ENCODE data around the gene ANKS6.

The ANKS6 gene

GRCh38 chr9:98807070-98807813 lies 10.9 kb upstream of the ANKS6 start, which contains the start of gene GALNT12:
Gene GALNT12, plus strand, starts transcription at chr9:98807670. Its CDS starts 29 bp downstream, at chr9:98807699.
- peaks cover 15 to 20% of the 10 kb centered on the region in 2 donors for H3K4me1 Mint-ChIP-seq
- no peaks in the 10 kb centered on the region for H3K9me3 Mint-ChIP-seq
- H3K36me3 Mint-ChIP-seq = peaks cover 0 to 3% of the 10 kb centered on the region in 2 donors
- peak within 1 kb of the TSS; percentile 56 for H3K27ac Mint-ChIP-seq
- peak within 1 kb of the TSS; percentile 88 to 89 for H3K4me3 Mint-ChIP-seq
- peak; percentile 21 for DNase-seq
- peak; percentile 76 to 78 for ATAC-seq (replicated peaks)
- peaks cover 18 to 36% of the 10 kb centered on the region in 2 donors for H3K27me3 Mint-ChIP-seq

- Mint-ChIP-seq H3K27ac (no peak overlapping the region), H3K27me3 (peaks cover 22 to 36% of the 10 kb centered on the region in 2 donors), H3K36me3 (peaks cover 0 to 3% of the 10 kb centered on the region in 2 donors), H3K9me3 (no peaks in the 10 kb centered on the region), H3K4me1 (peaks cover 15 to 20% of the 10 kb centered on the region in 2 donors), H3K4me3 (peak overlapping the region; percentile 86 to 88)
- DNase-seq (no peak), ATAC-seq (replicated peaks) (no peak)
Measured at GRCh38 chr9:98806394-98807035, 10.2 kb upstream of the ANKS6 start.

GRCh38 chr9:98805506-98806272 lies 9.3 kb upstream of the ANKS6 start:
- no peak overlapping the region for H3K4me3 Mint-ChIP-seq
- H3K4me1 Mint-ChIP-seq = peaks cover 15 to 20% of the 10 kb centered on the region in 2 donors
- no peak for DNase-seq
- H3K9me3 Mint-ChIP-seq = no peaks in the 10 kb centered on the region
- no peak for ATAC-seq (replicated peaks)
- no peak overlapping the region for H3K27ac Mint-ChIP-seq
- H3K36me3 Mint-ChIP-seq = no peaks in the 10 kb centered on the region
- peaks cover 22 to 32% of the 10 kb centered on the region in 2 donors for H3K27me3 Mint-ChIP-seq

DNA sequence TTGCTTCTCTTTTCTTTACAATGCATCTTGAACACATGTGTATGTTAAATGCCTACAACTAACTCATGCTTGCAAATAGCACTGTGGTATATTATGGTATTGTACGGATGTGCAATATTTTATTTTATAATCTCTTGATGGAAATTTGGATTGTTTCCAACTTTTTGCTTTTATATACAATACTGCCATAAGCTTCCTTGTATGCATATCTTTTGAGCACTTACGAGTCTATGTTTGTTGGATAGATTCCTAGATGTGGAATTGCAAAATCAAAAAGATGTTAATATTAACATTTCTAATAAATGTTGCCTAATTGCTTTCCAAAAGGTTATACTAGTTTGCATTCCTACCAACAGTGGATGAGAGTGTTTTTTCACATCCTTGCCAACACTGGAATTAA lies 7.7 kb upstream of the ANKS6 start:
- H3K9me3 Mint-ChIP-seq = no peaks in the 10 kb centered on the region
- H3K36me3 Mint-ChIP-seq = no peaks in the 10 kb centered on the region
- peaks cover 20 to 22% of the 10 kb centered on the region in 2 donors for H3K27me3 Mint-ChIP-seq
- H3K4me3 Mint-ChIP-seq = no peak overlapping the region
- no peak for DNase-seq
- no peak for ATAC-seq (replicated peaks)
- peaks cover 15 to 20% of the 10 kb centered on the region in 2 donors for H3K4me1 Mint-ChIP-seq
- no peak overlapping the region for H3K27ac Mint-ChIP-seq

DNA sequence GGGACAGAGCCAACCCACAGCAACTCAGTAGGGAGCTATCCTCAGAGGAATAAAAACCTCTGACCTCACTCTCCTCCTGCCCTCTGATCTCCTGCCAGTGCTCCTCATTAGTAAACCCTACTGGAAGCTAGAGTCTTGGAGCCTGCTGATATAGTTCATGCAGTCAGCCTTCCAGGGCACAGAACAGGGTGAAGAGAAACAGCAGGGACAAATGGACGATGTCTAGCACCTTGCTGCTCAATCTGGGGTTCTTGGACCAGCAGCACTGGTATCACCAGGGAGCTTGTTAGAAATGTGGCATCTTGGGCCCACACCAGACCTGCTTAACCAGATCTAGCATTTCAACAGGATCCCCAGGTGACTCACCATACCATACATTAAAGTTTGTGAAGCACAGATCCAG lies 5.6 kb upstream of the ANKS6 start:
- peaks cover 9 to 13% of the 10 kb centered on the region in 2 donors for H3K27me3 Mint-ChIP-seq

GRCh38 chr9:98801561-98801960 lies 5.2 kb upstream of the ANKS6 start:
- Mint-ChIP-seq H3K27me3 (peaks cover 9 to 13% of the 10 kb centered on the region in 2 donors), H3K36me3 (no peaks in the 10 kb centered on the region), H3K9me3 (peaks cover 0 to 5% of the 10 kb centered on the region in 2 donors), H3K4me3 (no peak overlapping the region), H3K27ac (no peak overlapping the region), H3K4me1 (peaks cover 3 to 12% of the 10 kb centered on the region in 2 donors)
- DNase-seq (no peak), ATAC-seq (replicated peaks) (no peak)

More for the DNA sequence above, 5.6 kb upstream of the ANKS6 start:
- Mint-ChIP-seq H3K27ac (no peak overlapping the region), H3K36me3 (no peaks in the 10 kb centered on the region), H3K4me3 (no peak overlapping the region), H3K9me3 (peaks cover 0 to 5% of the 10 kb centered on the region in 2 donors), H3K4me1 (peaks cover 3 to 10% of the 10 kb centered on the region in 2 donors)
- ATAC-seq (replicated peaks) (no peak), DNase-seq (no peak)

GRCh38 chr9:98798254-98798653 lies 1.9 kb upstream of the ANKS6 start:
- Mint-ChIP-seq H3K4me3 (no peak overlapping the region), H3K27me3 (peaks cover 1 to 9% of the 10 kb centered on the region in 2 donors), H3K36me3 (no peaks in the 10 kb centered on the region), H3K4me1 (peaks cover 11 to 27% of the 10 kb centered on the region in 2 donors), H3K27ac (no peak overlapping the region), H3K9me3 (peaks cover 0 to 5% of the 10 kb centered on the region in 2 donors)
- DNase-seq (no peak), ATAC-seq (replicated peaks) (no peak)

GRCh38 chr9:98797491-98797890 lies 1.1 kb upstream of the ANKS6 start:
- H3K27ac Mint-ChIP-seq = no peak overlapping the region
- DNase-seq (no peak), ATAC-seq (replicated peaks) (no peak)
- peak overlapping the region; percentile 39 to 64 for H3K4me3 Mint-ChIP-seq
- peaks cover 0 to 6% of the 10 kb centered on the region in 2 donors for H3K27me3 Mint-ChIP-seq
- peaks cover 0 to 5% of the 10 kb centered on the region in 2 donors for H3K9me3 Mint-ChIP-seq
- H3K36me3 Mint-ChIP-seq = no peaks in the 10 kb centered on the region
- peaks cover 11 to 27% of the 10 kb centered on the region in 2 donors for H3K4me1 Mint-ChIP-seq

GRCh38 chr9:98795970-98796363 lies 388 bp downstream of the ANKS6 start:
- Mint-ChIP-seq H3K27me3 (no peaks in the 10 kb centered on the region), H3K36me3 (peaks cover 0 to 2% of the 10 kb centered on the region in 2 donors), H3K4me1 (peaks cover 16 to 40% of the 10 kb centered on the region in 2 donors), H3K27ac (no peak overlapping the region), H3K4me3 (peak overlapping the region; percentile 60 to 97), H3K9me3 (peaks cover 0 to 5% of the 10 kb centered on the region in 2 donors)
- no peak for DNase-seq
- ATAC-seq (replicated peaks) = peak; percentile 45 to 52

GRCh38 chr9:98795295-98795955 lies 930 bp downstream of the ANKS6 start:
- no peak overlapping the region for H3K27ac Mint-ChIP-seq
- peak overlapping the region; percentile 60 to 97 for H3K4me3 Mint-ChIP-seq
- H3K27me3 Mint-ChIP-seq = no peaks in the 10 kb centered on the region
- H3K4me1 Mint-ChIP-seq = peaks cover 16 to 42% of the 10 kb centered on the region in 2 donors
- ATAC-seq (replicated peaks) (no peak), DNase-seq (no peak)
- H3K9me3 Mint-ChIP-seq = peaks cover 0 to 5% of the 10 kb centered on the region in 2 donors
- H3K36me3 Mint-ChIP-seq = peaks cover 0 to 3% of the 10 kb centered on the region in 2 donors

DNA sequence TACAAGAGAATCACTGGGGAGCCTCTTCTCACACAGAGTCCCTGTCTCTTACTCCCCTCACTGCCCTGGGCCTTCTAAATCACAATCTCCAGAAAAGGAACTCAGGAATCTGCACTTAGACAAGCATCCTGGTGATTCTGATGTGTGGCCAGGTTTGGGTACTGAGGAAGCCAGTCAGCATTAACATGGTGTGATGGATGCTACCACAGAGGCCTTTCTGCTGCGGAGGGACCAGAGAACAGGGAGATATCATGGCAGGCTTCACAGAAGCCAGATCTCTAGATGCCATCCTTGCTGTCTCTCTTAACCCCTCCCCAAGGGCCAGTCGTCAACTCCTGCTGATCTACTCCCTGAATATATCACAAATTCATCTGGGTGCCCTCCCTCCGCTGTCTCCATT lies 1.6 kb downstream of the ANKS6 start:
- no peak for ATAC-seq (replicated peaks)
- H3K4me3 Mint-ChIP-seq = peak overlapping the region in 1 of 2 donors; percentile 97
- no peaks in the 10 kb centered on the region for H3K27me3 Mint-ChIP-seq
- no peak for DNase-seq
- H3K9me3 Mint-ChIP-seq = peaks cover 0 to 5% of the 10 kb centered on the region in 2 donors
- H3K27ac Mint-ChIP-seq = no peak overlapping the region
- H3K4me1 Mint-ChIP-seq = peaks cover 16 to 42% of the 10 kb centered on the region in 2 donors
- peaks cover 0 to 3% of the 10 kb centered on the region in 2 donors for H3K36me3 Mint-ChIP-seq

GRCh38 chr9:98793031-98793430 lies 3.3 kb downstream of the ANKS6 start:
- Mint-ChIP-seq H3K27ac (no peak overlapping the region), H3K4me3 (no peak overlapping the region), H3K4me1 (peaks cover 16 to 42% of the 10 kb centered on the region in 2 donors), H3K9me3 (no peaks in the 10 kb centered on the region), H3K36me3 (peaks cover 6 to 12% of the 10 kb centered on the region in 2 donors), H3K27me3 (no peaks in the 10 kb centered on the region)
- ATAC-seq (replicated peaks) = no peak
- no peak for DNase-seq

- H3K4me3 Mint-ChIP-seq = no peak overlapping the region
- no peak overlapping the region for H3K27ac Mint-ChIP-seq
- H3K27me3 Mint-ChIP-seq = no peaks in the 10 kb centered on the region
- peaks cover 14 to 33% of the 10 kb centered on the region in 2 donors for H3K4me1 Mint-ChIP-seq
- no peaks in the 10 kb centered on the region for H3K9me3 Mint-ChIP-seq
- no peak for DNase-seq
- peaks cover 10 to 17% of the 10 kb centered on the region in 2 donors for H3K36me3 Mint-ChIP-seq
- ATAC-seq (replicated peaks) = no peak
Measured at GRCh38 chr9:98791608-98792490, 4.5 kb downstream of the ANKS6 start.

Data from stimulated activated naive B cell treated with anti-CD40 and anti-IgM and Interleukin-4, amounts not matched to agents 10 μg/mL and 1 μg/mL and 100 μg/mL, for 72 hours (primary cell).